ENCODE measurements around the gene BTBD3.

BTBD3 gene

DNA sequence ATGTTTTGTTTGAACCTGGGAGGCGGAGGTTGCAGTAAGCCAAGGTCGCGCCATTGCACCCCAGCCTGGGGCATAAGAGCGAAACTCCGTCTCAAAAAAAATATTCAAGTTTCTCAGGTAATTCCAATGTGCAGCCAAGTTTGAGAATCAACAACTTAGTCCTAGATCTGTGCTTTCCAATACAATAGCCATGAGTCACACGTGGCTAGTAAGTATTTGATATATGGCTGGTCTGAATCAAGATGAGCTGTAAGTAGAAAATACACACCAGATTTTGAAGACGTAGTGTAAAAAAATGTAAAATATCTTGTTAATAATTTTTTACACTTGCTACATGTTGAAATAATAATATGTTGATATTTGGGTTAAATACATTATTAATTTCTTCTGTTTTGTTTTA is 35.0 kb upstream of the BTBD3 start:
- H3K9me3 ChIP-seq (ENCODE audit: severe bottlenecking) = no peaks in the 10 kb centered on the region
- no peak for DNase-seq
- no peaks in the 10 kb centered on the region for H3K27me3 ChIP-seq (ENCODE audit: insufficient read depth, low read depth, severe bottlenecking)
- TF ChIP-seq CTCF (IDR thresholded peaks at IDR 0.05; ENCODE audit: low read depth, low read length) = no peak
- H3K4me3 ChIP-seq (ENCODE audit: low read depth, low read length) = no peak overlapping the region
- no peaks in the 10 kb centered on the region for H3K36me3 ChIP-seq
- H3K27ac ChIP-seq = no peak overlapping the region

GRCh38 chr20:11888648-11889047 is 29.0 kb upstream of the BTBD3 start:
- no peak overlapping the region for H3K27ac ChIP-seq
- H3K27me3 ChIP-seq (ENCODE audit: insufficient read depth, low read depth, severe bottlenecking) = no peaks in the 10 kb centered on the region
- TF ChIP-seq CTCF (IDR thresholded peaks at IDR 0.05; ENCODE audit: low read depth, low read length) = no peak
- no peak overlapping the region for H3K4me3 ChIP-seq (ENCODE audit: low read depth, low read length)
- DNase-seq = no peak
- no peaks in the 10 kb centered on the region for H3K36me3 ChIP-seq
- no peaks in the 10 kb centered on the region for H3K9me3 ChIP-seq (ENCODE audit: severe bottlenecking)

GRCh38 chr20:11890331-11891076 is 27.2 kb upstream of the BTBD3 start:
- peak overlapping the region; percentile 86 for H3K27ac ChIP-seq
- H3K36me3 ChIP-seq = no peaks in the 10 kb centered on the region
- peak overlapping the region; percentile 87 for H3K4me3 ChIP-seq (ENCODE audit: low read depth, low read length)
- H3K27me3 ChIP-seq (ENCODE audit: insufficient read depth, low read depth, severe bottlenecking) = no peaks in the 10 kb centered on the region
- H3K9me3 ChIP-seq (ENCODE audit: severe bottlenecking) = no peaks in the 10 kb centered on the region
- no peak for TF ChIP-seq CTCF (IDR thresholded peaks at IDR 0.05; ENCODE audit: low read depth, low read length)
- peak; percentile 97 for DNase-seq

GRCh38 chr20:11891077-11891775 is 26.5 kb upstream of the BTBD3 start:
- Histone ChIP-seq H3K9me3 (ENCODE audit: severe bottlenecking) (no peaks in the 10 kb centered on the region), H3K36me3 (no peaks in the 10 kb centered on the region), H3K4me3 (ENCODE audit: low read depth, low read length) (peak overlapping the region; percentile 87), H3K27me3 (ENCODE audit: insufficient read depth, low read depth, severe bottlenecking) (no peaks in the 10 kb centered on the region), H3K27ac (peak overlapping the region; percentile 86)
- TF ChIP-seq CTCF (IDR thresholded peaks at IDR 0.05; ENCODE audit: low read depth, low read length) = no peak
- DNase-seq = peak; percentile 64

GRCh38 chr20:11891776-11892545 is 25.7 kb upstream of the BTBD3 start:
- no peaks in the 10 kb centered on the region for H3K36me3 ChIP-seq
- peak overlapping the region; percentile 87 for H3K4me3 ChIP-seq (ENCODE audit: low read depth, low read length)
- no peaks in the 10 kb centered on the region for H3K27me3 ChIP-seq (ENCODE audit: insufficient read depth, low read depth, severe bottlenecking)
- TF ChIP-seq CTCF (IDR thresholded peaks at IDR 0.05; ENCODE audit: low read depth, low read length) = no peak
- H3K9me3 ChIP-seq (ENCODE audit: severe bottlenecking) = no peaks in the 10 kb centered on the region
- peak overlapping the region; percentile 86 for H3K27ac ChIP-seq
- peak; percentile 58 for DNase-seq
